H9 (cell line): ENCODE results near the gene PRAMEF12. TPM values are rescaled to one million over a fixed set of nuclear protein-coding genes. Genes with fewer than 3 reads are reported as not detected.

Experiments
- DNase-seq: peaks from one replicate; pipeline ENCODE4 v3.0.0-alpha.2; 2017
- H2AFZ ChIP-seq: one replicate; pipeline ENCODE4 v1.6.1; 2013; ENCODE audit warnings: mild to moderate bottlenecking, low read length, control low read depth, moderate library complexity
- H2AK5ac ChIP-seq: 2 replicates; pipeline ENCODE4 v1.6.1; 2013; ENCODE audit warnings: low read length, control low read depth, mixed read lengths; ENCODE audit not compliant: insufficient read length
- H2BK120ac ChIP-seq: one replicate; pipeline ENCODE4 v1.6.1; 2013; ENCODE audit warnings: low read depth, mild to moderate bottlenecking, low read length, control low read depth, inconsistent platforms; ENCODE audit not compliant: poor library complexity, severe bottlenecking
- H2BK12ac ChIP-seq: 2 replicates; pipeline ENCODE4 v1.6.1; 2013; ENCODE audit warnings: low read length, control low read depth, mixed read lengths, low read depth; ENCODE audit not compliant: insufficient read length
- H2BK15ac ChIP-seq: 2 replicates; pipeline ENCODE4 v1.6.1; 2013; ENCODE audit warnings: low read depth, low read length, control low read depth
- H2BK20ac ChIP-seq: one replicate; pipeline ENCODE4 v1.6.1; 2013; ENCODE audit warnings: low read depth, mild to moderate bottlenecking, low read length, control low read depth, inconsistent platforms; ENCODE audit not compliant: poor library complexity, severe bottlenecking
- H2BK5ac ChIP-seq: 2 replicates; pipeline ENCODE4 v1.6.1; 2013; ENCODE audit warnings: low read length, control low read depth, mixed read lengths; ENCODE audit not compliant: insufficient read length
- H3K14ac ChIP-seq: 2 replicates; pipeline ENCODE4 v1.6.1; 2013; ENCODE audit warnings: low read length, control low read depth; ENCODE audit not compliant: insufficient read depth
- H3K18ac ChIP-seq: 2 replicates; pipeline ENCODE4 v1.6.1; 2013; ENCODE audit warnings: low read depth, mild to moderate bottlenecking, mixed read lengths, low read length, control low read depth; ENCODE audit not compliant: insufficient read length
- H3K23ac ChIP-seq: 2 replicates; pipeline ENCODE4 v1.6.1; 2013; ENCODE audit warnings: low read length, control low read depth, mixed read lengths, low read depth; ENCODE audit not compliant: insufficient read length
- H3K23me2 ChIP-seq: 2 replicates; pipeline ENCODE4 v1.6.1; 2013; ENCODE audit warnings: low read depth, mild to moderate bottlenecking, mixed read lengths, low read length, control low read depth; ENCODE audit not compliant: insufficient read length, poor library complexity, severe bottlenecking
- H3K27ac ChIP-seq: 2 replicates; pipeline ENCODE4 v1.5.1; 2013; ENCODE audit warnings: low read length, control low read depth, mixed read lengths, low read depth; ENCODE audit not compliant: insufficient read length
- H3K27me3 ChIP-seq: 2 replicates; pipeline ENCODE4 v1.6.1; 2013; ENCODE audit warnings: low read length, control low read depth, inconsistent platforms; ENCODE audit not compliant: insufficient read depth
- H3K4ac ChIP-seq: 2 replicates; pipeline ENCODE4 v1.6.1; 2013; ENCODE audit warnings: low read depth, mild to moderate bottlenecking, control low read depth, inconsistent platforms, low read length, moderate library complexity
- H3K4me1 ChIP-seq: 2 replicates; pipeline ENCODE4 v1.6.1; 2013; ENCODE audit warnings: low read length, control low read depth, inconsistent platforms; ENCODE audit not compliant: insufficient read depth
- H3K4me2 ChIP-seq: 2 replicates; pipeline ENCODE4 v1.6.1; 2013; ENCODE audit warnings: low read length, control low read depth, mixed read lengths; ENCODE audit not compliant: insufficient read length, insufficient read depth
- H3K56ac ChIP-seq: 2 replicates; pipeline ENCODE4 v1.6.1; 2013; ENCODE audit warnings: low read depth, mild to moderate bottlenecking, mixed read lengths, low read length, control low read depth; ENCODE audit not compliant: insufficient read length
- H3K79me1 ChIP-seq: 2 replicates; pipeline ENCODE4 v1.6.1; 2013; ENCODE audit warnings: low read depth, mild to moderate bottlenecking, moderate library complexity, low read length, control low read depth, inconsistent platforms; ENCODE audit not compliant: insufficient read depth, poor library complexity, severe bottlenecking
- H3K79me2 ChIP-seq: 2 replicates; pipeline ENCODE4 v1.6.1; 2013; ENCODE audit warnings: low read length, control low read depth, inconsistent platforms; ENCODE audit not compliant: insufficient read depth
- H3K9ac ChIP-seq: 2 replicates; pipeline ENCODE4 v1.6.1; 2013; ENCODE audit warnings: low read length, control low read depth, mixed read lengths; ENCODE audit not compliant: insufficient read length; ENCODE audit errors: extremely low read depth
- H3K9me3 ChIP-seq: one replicate; pipeline ENCODE4 v1.6.1; 2013; ENCODE audit warnings: low read depth, low read length, inconsistent platforms; ENCODE audit not compliant: control insufficient read depth
- H3T11ph ChIP-seq: one replicate; pipeline ENCODE4 v1.6.1; 2013; ENCODE audit warnings: mild to moderate bottlenecking, low read length, control low read depth, inconsistent platforms
- H4K20me1 ChIP-seq: one replicate; pipeline ENCODE4 v1.6.1; 2013; ENCODE audit not compliant: control insufficient read depth, insufficient read length, insufficient read depth
- H4K5ac ChIP-seq: 2 replicates; pipeline ENCODE4 v1.6.1; 2013; ENCODE audit warnings: low read depth, mild to moderate bottlenecking, mixed read lengths, low read length, control low read depth; ENCODE audit not compliant: insufficient read length
- H4K8ac ChIP-seq: replicated peaks from 2 replicates; pipeline ENCODE4 v1.6.1; 2013; ENCODE audit warnings: low read length, control low read depth, mixed read lengths, low read depth; ENCODE audit not compliant: insufficient read length
- H4K91ac ChIP-seq: 2 replicates; pipeline ENCODE4 v1.6.1; 2013; ENCODE audit warnings: low read depth, mild to moderate bottlenecking, moderate library complexity, mixed read lengths, low read length, control low read depth; ENCODE audit not compliant: insufficient read length
- H3K27ac Mint-ChIP-seq, 3 experiments: 2 replicates in 2 of 3; 3 replicates in 1 of 3; pipeline ENCODE4 v1.8.0; 2020 to 2021; ENCODE audit warnings: mixed read lengths in 3 of 3, mild to moderate bottlenecking in 1 of 3, moderate library complexity in 1 of 3
- H3K27me3 Mint-ChIP-seq: 2 replicates; pipeline ENCODE4 v1.8.0; 2021; ENCODE audit warnings: low read depth, mild to moderate bottlenecking, moderate library complexity, mixed read lengths
- H3K36me3 Mint-ChIP-seq, 3 experiments: 2 replicates in 2 of 3; 3 replicates in 1 of 3; pipeline ENCODE4 v1.8.0; 2020 to 2021; ENCODE audit warnings: low read depth in 3 of 3, mixed read lengths in 3 of 3; ENCODE audit not compliant: insufficient read depth in 1 of 3
- H3K4me1 Mint-ChIP-seq, 2 experiments: 2 replicates each; pipeline ENCODE4 v1.8.0; 2020; ENCODE audit warnings: mixed read lengths in 2 of 2
- H3K4me3 Mint-ChIP-seq, 2 experiments: 2 replicates in 1 of 2; 3 replicates in 1 of 2; pipeline ENCODE4 v1.8.0; 2020 to 2021; ENCODE audit warnings: mild to moderate bottlenecking in 2 of 2, mixed read lengths in 2 of 2, moderate library complexity in 1 of 2
- H3K9me3 Mint-ChIP-seq, 2 experiments: 2 replicates in 1 of 2; 3 replicates in 1 of 2; pipeline ENCODE4 v1.8.0; 2020; ENCODE audit warnings: mild to moderate bottlenecking in 2 of 2, mixed read lengths in 2 of 2, moderate library complexity in 1 of 2
- WGBS: extraction: QIAGEN DNeasy Blood & Tissue Kit; methylation state at CpG from one replicate; pipeline ENCODE4 v1.1.7; 2013; ENCODE audit warnings: missing lambda C conversion rate, low lambda C conversion rate, mixed read lengths; ENCODE audit not compliant: insufficient read length; ENCODE audit errors: extremely low coverage; 5-methylcytosine and 5-hydroxymethylcytosine counted together
- total RNA-seq: library from RNA; stranded (reverse); gene quantifications from 2 replicates; pipeline ENCODE4 v1.2.1, GENCODE V29; 2021
- TF ChIP-seq, protein P1 (sequence below): fragments of 200-600 bp; sonication (generic); conservative IDR thresholded peaks from 3 replicates; pipeline ENCODE4 v1.8.0; 2021; ENCODE audit warnings: antibody characterized with exemption, mild to moderate bottlenecking

Gene PRAMEF12
- total RNA-seq, 1 experiment from 2014 or later, result not detected

GRCh38 chr1:12757836-12758235 is 15.7 kb upstream of the PRAMEF12 start:
- no peak overlapping the region for H2AK5ac ChIP-seq
- no peak overlapping the region for H2BK20ac ChIP-seq
- Mint-ChIP-seq H3K4me3 (no peak overlapping the region), H3K27me3 (peaks cover 14% of the 10 kb centered on the region), H3K9me3 (peaks cover 0 to 3% of the 10 kb centered on the region in 2 experiments; a peak in 1 of 5 replicates), H3K27ac (no peak overlapping the region), H3K4me1 (peaks cover 2 to 5% of the 10 kb centered on the region in 2 experiments; a peak in 2 of 4 replicates), H3K36me3 (no peaks in the 10 kb centered on the region)
- H4K20me1 ChIP-seq, result no peaks in the 10 kb centered on the region
- H3K14ac ChIP-seq, result no peak overlapping the region
- no peak overlapping the region for H2BK5ac ChIP-seq
- no peak overlapping the region for H3K4ac ChIP-seq
- H3K23me2 ChIP-seq, result no peaks in the 10 kb centered on the region
- no peak overlapping the region for H4K5ac ChIP-seq
- H3K23ac ChIP-seq, result no peak overlapping the region
- H2AFZ ChIP-seq, result no peak overlapping the region
- H3K79me2 ChIP-seq, result no peaks in the 10 kb centered on the region
- no peak overlapping the region for H3K4me2 ChIP-seq
- H3K4me1 ChIP-seq, result no peaks in the 10 kb centered on the region
- H3K18ac ChIP-seq, result no peak overlapping the region
- WGBS, result no CpG with 5 or more reads among the region's 6 CpGs
- no peak overlapping the region for H3K27ac ChIP-seq
- no peaks in the 10 kb centered on the region for H3K9me3 ChIP-seq
- DNase-seq, result no peak
- no peak overlapping the region for H2BK12ac ChIP-seq
- no peak overlapping the region for H2BK120ac ChIP-seq
- H3K9ac ChIP-seq, result no peak overlapping the region
- no peak overlapping the region for H4K91ac ChIP-seq
- H3K27me3 ChIP-seq, result no peaks in the 10 kb centered on the region
- H3K79me1 ChIP-seq, result no peaks in the 10 kb centered on the region
- H2BK15ac ChIP-seq, result no peak overlapping the region
- H4K8ac ChIP-seq, result no peak overlapping the region
- H3K56ac ChIP-seq, result no peak overlapping the region
- TF ChIP-seq, protein P1, sequence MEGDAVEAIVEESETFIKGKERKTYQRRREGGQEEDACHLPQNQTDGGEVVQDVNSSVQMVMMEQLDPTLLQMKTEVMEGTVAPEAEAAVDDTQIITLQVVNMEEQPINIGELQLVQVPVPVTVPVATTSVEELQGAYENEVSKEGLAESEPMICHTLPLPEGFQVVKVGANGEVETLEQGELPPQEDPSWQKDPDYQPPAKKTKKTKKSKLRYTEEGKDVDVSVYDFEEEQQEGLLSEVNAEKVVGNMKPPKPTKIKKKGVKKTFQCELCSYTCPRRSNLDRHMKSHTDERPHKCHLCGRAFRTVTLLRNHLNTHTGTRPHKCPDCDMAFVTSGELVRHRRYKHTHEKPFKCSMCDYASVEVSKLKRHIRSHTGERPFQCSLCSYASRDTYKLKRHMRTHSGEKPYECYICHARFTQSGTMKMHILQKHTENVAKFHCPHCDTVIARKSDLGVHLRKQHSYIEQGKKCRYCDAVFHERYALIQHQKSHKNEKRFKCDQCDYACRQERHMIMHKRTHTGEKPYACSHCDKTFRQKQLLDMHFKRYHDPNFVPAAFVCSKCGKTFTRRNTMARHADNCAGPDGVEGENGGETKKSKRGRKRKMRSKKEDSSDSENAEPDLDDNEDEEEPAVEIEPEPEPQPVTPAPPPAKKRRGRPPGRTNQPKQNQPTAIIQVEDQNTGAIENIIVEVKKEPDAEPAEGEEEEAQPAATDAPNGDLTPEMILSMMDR, result no peak
- no peak overlapping the region for H3T11ph ChIP-seq
